ENCODE data around the gene CAVIN3.
"Not testable (repeated sequence)": the region's sequence is repeated elsewhere in the genome, so short reads cannot be mapped to it uniquely, and the experiment has no call there.

Gene CAVIN3

GRCh38 chr11:6315811-6316425 lies 4.4 kb downstream of the CAVIN3 start:
- Mint-ChIP-seq H3K9me3 (no peaks in the 10 kb centered on the region), H3K27me3 (ENCODE audit: low read depth) (peaks cover 64% of the 10 kb centered on the region), H3K27ac (no peak overlapping the region), H3K4me3 (no peak overlapping the region), H3K4me1 (ENCODE audit: low read depth) (peaks cover 14% of the 10 kb centered on the region), H3K36me3 (ENCODE audit: low read depth) (no peaks in the 10 kb centered on the region)

DNA sequence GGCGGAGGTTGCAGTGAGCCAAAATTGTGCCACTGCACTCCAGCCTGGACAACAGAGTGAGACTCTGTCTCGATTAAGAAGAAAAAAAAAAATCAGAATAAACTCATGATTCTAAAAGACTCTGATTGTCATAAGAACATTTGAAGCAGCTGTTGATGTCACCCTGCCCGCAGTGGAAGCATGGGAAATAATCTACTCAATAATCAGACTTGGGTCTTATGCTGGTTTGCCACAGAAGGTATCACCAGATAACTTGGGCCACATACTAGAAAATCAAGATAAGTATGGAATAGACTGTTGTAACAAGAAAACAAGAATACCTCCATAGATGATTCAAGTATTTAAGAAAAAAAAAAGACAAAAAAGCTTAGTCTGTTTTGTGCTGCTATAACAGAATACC lies 8.2 kb downstream of the CAVIN3 start:
- Mint-ChIP-seq H3K4me1 (ENCODE audit: low read depth) (peaks cover 2% of the 10 kb centered on the region), H3K4me3 (no peak overlapping the region), H3K36me3 (ENCODE audit: low read depth) (no peaks in the 10 kb centered on the region), H3K27me3 (ENCODE audit: low read depth) (peaks cover 64% of the 10 kb centered on the region), H3K9me3 (no peaks in the 10 kb centered on the region), H3K27ac (no peak overlapping the region)

- peaks cover 50% of the 10 kb centered on the region for H3K27me3 Mint-ChIP-seq (ENCODE audit: low read depth)
Observed at GRCh38 chr11:6307876-6308275, 12.4 kb downstream of the CAVIN3 start.

DNA sequence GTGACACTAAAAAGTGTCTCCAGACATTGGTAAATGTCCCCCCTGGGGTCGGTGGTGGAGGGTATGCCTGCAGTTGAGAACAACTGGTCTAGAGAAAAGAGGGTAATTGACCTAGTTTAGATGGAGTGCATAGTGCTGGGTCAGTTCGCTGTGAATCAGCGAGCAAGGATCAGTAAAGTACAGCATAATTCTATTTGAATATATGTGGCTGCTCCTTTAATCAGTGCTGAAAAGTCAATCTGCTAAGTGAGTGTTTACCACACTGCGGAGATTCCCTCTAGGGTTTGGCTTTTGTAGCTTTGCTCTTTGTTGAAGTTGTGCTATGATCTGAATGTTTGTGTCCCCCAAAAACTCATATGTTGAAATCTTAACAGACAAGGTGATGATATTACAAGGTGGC lies 15.0 kb downstream of the CAVIN3 start:
- no peaks in the 10 kb centered on the region for H3K9me3 Mint-ChIP-seq
- no peaks in the 10 kb centered on the region for H3K4me1 Mint-ChIP-seq (ENCODE audit: low read depth)
- H3K27me3 Mint-ChIP-seq (ENCODE audit: low read depth), result peaks cover 45% of the 10 kb centered on the region
- H3K27ac Mint-ChIP-seq, result no peak overlapping the region
- H3K36me3 Mint-ChIP-seq (ENCODE audit: low read depth), result no peaks in the 10 kb centered on the region
- H3K4me3 Mint-ChIP-seq, result no peak overlapping the region

More at GRCh38 chr11:6307876-6308275, 12.4 kb downstream of the CAVIN3 start:
- no peaks in the 10 kb centered on the region for H3K9me3 Mint-ChIP-seq
- no peaks in the 10 kb centered on the region for H3K36me3 Mint-ChIP-seq (ENCODE audit: low read depth)
- no peak overlapping the region for H3K27ac Mint-ChIP-seq
- H3K4me3 Mint-ChIP-seq, result no peak overlapping the region
- no peaks in the 10 kb centered on the region for H3K4me1 Mint-ChIP-seq (ENCODE audit: low read depth)

DNA sequence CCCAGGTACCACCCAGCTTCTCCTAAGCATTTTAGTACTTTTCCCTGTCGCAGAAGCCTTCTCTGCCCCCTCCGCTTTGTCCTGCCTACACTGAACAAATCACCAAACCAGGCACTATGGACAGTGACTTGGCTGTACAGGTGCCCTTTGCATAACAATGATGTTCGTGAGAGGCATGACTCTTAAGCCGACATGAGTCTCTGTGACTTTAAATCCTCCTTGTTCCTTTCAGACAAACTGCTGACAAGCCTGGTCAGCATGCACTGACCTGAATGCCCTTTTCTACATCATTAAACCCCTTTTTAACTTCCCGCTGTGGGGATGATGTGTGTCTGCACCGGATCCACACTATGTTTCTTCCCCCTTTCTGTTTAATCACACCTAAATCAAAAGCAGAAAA lies 16.6 kb downstream of the CAVIN3 start:
- Mint-ChIP-seq H3K4me3 (no peak overlapping the region), H3K27me3 (ENCODE audit: low read depth) (peaks cover 39% of the 10 kb centered on the region), H3K9me3 (no peaks in the 10 kb centered on the region), H3K4me1 (ENCODE audit: low read depth) (no peaks in the 10 kb centered on the region), H3K27ac (no peak overlapping the region), H3K36me3 (ENCODE audit: low read depth) (no peaks in the 10 kb centered on the region)

- no peaks in the 10 kb centered on the region for H3K36me3 Mint-ChIP-seq (ENCODE audit: low read depth)
- H3K27me3 Mint-ChIP-seq (ENCODE audit: low read depth), result peaks cover 20% of the 10 kb centered on the region
- no peaks in the 10 kb centered on the region for H3K9me3 Mint-ChIP-seq
- no peaks in the 10 kb centered on the region for H3K4me1 Mint-ChIP-seq (ENCODE audit: low read depth)
- no peak overlapping the region for H3K4me3 Mint-ChIP-seq
- no peak overlapping the region for H3K27ac Mint-ChIP-seq
Observed at GRCh38 chr11:6301096-6301495, 19.2 kb downstream of the CAVIN3 start.

- Mint-ChIP-seq H3K27ac (no peak overlapping the region), H3K4me1 (ENCODE audit: low read depth) (no peaks in the 10 kb centered on the region), H3K27me3 (ENCODE audit: low read depth) (peaks cover 13% of the 10 kb centered on the region), H3K36me3 (ENCODE audit: low read depth) (no peaks in the 10 kb centered on the region), H3K9me3 (no peaks in the 10 kb centered on the region), H3K4me3 (no peak overlapping the region)
Observed at GRCh38 chr11:6300325-6300724, 20.0 kb downstream of the CAVIN3 start.

- Mint-ChIP-seq H3K36me3 (ENCODE audit: low read depth) (no peaks in the 10 kb centered on the region), H3K9me3 (no peaks in the 10 kb centered on the region), H3K4me3 (no peak overlapping the region), H3K27ac (no peak overlapping the region), H3K27me3 (ENCODE audit: low read depth) (peaks cover 10% of the 10 kb centered on the region), H3K4me1 (ENCODE audit: low read depth) (no peaks in the 10 kb centered on the region)
Observed at GRCh38 chr11:6298605-6299004, 21.7 kb downstream of the CAVIN3 start.

- Mint-ChIP-seq H3K27ac (no peak overlapping the region), H3K27me3 (ENCODE audit: low read depth) (peaks cover 12% of the 10 kb centered on the region), H3K4me1 (ENCODE audit: low read depth) (no peaks in the 10 kb centered on the region), H3K36me3 (ENCODE audit: low read depth) (no peaks in the 10 kb centered on the region), H3K4me3 (no peak overlapping the region), H3K9me3 (no peaks in the 10 kb centered on the region)
Observed at GRCh38 chr11:6297831-6298230, 22.5 kb downstream of the CAVIN3 start.

DNA sequence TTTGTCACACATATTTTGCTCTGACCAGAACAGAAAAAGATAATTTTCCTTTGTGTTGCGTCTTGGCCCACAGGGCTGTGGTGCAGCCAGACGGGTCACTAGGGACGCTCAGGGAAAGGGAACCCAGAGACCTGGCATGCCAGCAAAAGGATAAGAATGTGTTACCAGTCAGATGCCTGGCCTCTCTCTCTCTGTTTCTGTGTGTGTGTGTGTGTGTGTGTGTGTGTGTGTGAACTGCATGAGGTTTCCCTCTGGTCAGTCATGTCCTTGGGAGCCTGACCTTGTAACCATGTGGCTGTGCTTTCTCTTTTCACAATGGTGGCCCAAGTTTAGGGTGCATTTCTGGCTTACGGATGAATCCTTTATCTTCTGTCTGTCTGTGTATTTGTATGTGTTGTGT lies 35.3 kb downstream of the CAVIN3 start:
- H3K27me3 Mint-ChIP-seq (ENCODE audit: low read depth), result peaks cover 51% of the 10 kb centered on the region
- H3K4me1 Mint-ChIP-seq (ENCODE audit: low read depth), result no peaks in the 10 kb centered on the region
- no peaks in the 10 kb centered on the region for H3K9me3 Mint-ChIP-seq
- H3K27ac Mint-ChIP-seq, result no peak overlapping the region
- no peak overlapping the region for H3K4me3 Mint-ChIP-seq
- H3K36me3 Mint-ChIP-seq (ENCODE audit: low read depth), result no peaks in the 10 kb centered on the region

DNA sequence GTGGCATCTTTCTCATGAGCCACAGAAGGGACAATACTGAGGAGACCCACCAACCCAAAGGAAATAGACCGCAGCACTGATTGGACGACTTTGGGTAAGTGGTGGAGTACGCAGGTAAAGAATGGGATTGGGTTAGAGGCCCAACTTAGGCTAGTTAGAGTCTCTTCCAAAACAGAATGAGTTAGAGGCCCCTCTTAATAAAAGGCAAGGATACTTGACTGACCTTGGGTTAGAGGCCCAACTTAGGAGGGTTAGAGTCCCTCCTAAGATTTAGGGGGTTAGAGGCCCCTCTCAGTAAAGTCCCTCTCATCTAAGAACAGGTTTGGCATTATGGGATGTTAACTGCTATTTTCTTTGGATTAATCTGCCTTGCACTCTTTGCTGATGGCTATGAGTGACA lies 36.1 kb downstream of the CAVIN3 start:
- Mint-ChIP-seq H3K27me3 (ENCODE audit: low read depth) (peaks cover 47% of the 10 kb centered on the region), H3K4me3 (no peak overlapping the region), H3K36me3 (ENCODE audit: low read depth) (no peaks in the 10 kb centered on the region), H3K4me1 (ENCODE audit: low read depth) (no peaks in the 10 kb centered on the region), H3K27ac (no peak overlapping the region), H3K9me3 (no peaks in the 10 kb centered on the region)

DNA sequence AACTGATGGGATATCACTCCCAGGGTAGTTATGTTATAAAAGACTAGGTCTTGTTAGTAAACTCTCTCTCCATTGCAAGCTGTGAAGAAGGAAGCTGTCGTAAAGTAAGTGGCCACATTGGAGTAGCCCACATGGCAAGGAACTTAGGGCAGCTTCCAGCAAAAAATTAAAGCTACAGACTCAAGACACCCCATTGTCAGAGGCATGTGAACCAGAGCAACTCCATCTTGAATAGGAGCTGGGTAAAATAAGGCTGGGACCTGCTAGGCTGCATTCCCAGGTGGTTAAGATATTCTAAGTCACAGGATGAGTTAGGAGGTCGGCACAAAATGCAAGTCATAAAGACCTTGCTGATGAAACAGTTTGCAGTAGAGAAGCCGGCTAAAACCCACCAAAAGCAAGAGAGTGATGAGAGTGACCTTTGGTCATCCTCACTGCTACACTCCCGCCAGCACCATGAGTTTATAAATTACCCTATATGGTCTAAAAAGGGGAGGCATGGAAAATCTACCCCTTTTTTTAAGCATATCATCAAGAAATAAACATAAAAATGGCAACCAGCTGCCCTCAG lies 36.8 kb downstream of the CAVIN3 start:
- H3K27me3 Mint-ChIP-seq (ENCODE audit: low read depth), result peaks cover 47% of the 10 kb centered on the region
- no peaks in the 10 kb centered on the region for H3K36me3 Mint-ChIP-seq (ENCODE audit: low read depth)
- H3K4me3 Mint-ChIP-seq, result no peak overlapping the region
- no peak overlapping the region for H3K27ac Mint-ChIP-seq
- H3K4me1 Mint-ChIP-seq (ENCODE audit: low read depth), result no peaks in the 10 kb centered on the region
- no peaks in the 10 kb centered on the region for H3K9me3 Mint-ChIP-seq

GRCh38 chr11:6280809-6281208 lies 39.5 kb downstream of the CAVIN3 start:
- H3K36me3 Mint-ChIP-seq (ENCODE audit: low read depth); H3K4me3 Mint-ChIP-seq; H3K9me3 Mint-ChIP-seq; H3K4me1 Mint-ChIP-seq (ENCODE audit: low read depth); H3K27ac Mint-ChIP-seq: not testable (repeated sequence)
- H3K27me3 Mint-ChIP-seq (ENCODE audit: low read depth), result peaks cover 55% of the 10 kb centered on the region

- Mint-ChIP-seq H3K27me3 (ENCODE audit: low read depth) (peaks cover 44% of the 10 kb centered on the region), H3K27ac (no peak overlapping the region), H3K4me1 (ENCODE audit: low read depth) (no peaks in the 10 kb centered on the region), H3K4me3 (no peak overlapping the region), H3K36me3 (ENCODE audit: low read depth) (no peaks in the 10 kb centered on the region), H3K9me3 (no peaks in the 10 kb centered on the region)
Observed at GRCh38 chr11:6273188-6273587, 47.1 kb downstream of the CAVIN3 start.

GRCh38 chr11:6271598-6271997 lies 48.7 kb downstream of the CAVIN3 start:
- Mint-ChIP-seq H3K4me3 (no peak overlapping the region), H3K36me3 (ENCODE audit: low read depth) (no peaks in the 10 kb centered on the region), H3K9me3 (no peaks in the 10 kb centered on the region), H3K4me1 (ENCODE audit: low read depth) (no peaks in the 10 kb centered on the region), H3K27me3 (ENCODE audit: low read depth) (peaks cover 31% of the 10 kb centered on the region), H3K27ac (no peak overlapping the region)

All from T-helper 1 cell treated with Interleukin-12 subunit alpha and Interleukin-12 subunit beta and Interleukin-4 antibody, amounts not matched to agents 30 μg/mL and 1 μg/mL, for 36 hours (primary cell).